HepG2 (cell line): ENCODE data around the gene PSMC2. TPM values are rescaled to one million over a fixed set of nuclear protein-coding genes. Genes with fewer than 3 reads are reported as not detected.

ENCODE experiments used
- ATAC-seq: fragments of 200-7000 bp; cut with Tn5 transposase; 3 replicates; pipeline ENCODE4 v1.9.1; 2020; ENCODE audit warnings: mild to moderate bottlenecking, moderate library complexity
- BruUV-seq: library from RNA; stranded (reverse); fragments of 400-500 nt; replicated peaks from 2 replicates; lab custom pipeline; 2021; lab: Mats Ljungman, UMichigan
- CTCF ChIA-PET: fragments of 300-600 bp; formaldehyde crosslinking; extraction: SDS; loops from one replicate; lab custom pipeline; 2021; ENCODE audit warnings: low total read pairs, inconsistent platforms, low intra/inter-chr PET ratio; lab: Yijun Ruan, JAX
- POLR2A ChIA-PET: fragments of 350-600 bp; sonication (Branson Sonifier 250); formaldehyde crosslinking; loops from one replicate; lab custom pipeline; 2020; ENCODE audit warnings: antibody characterized with exemption, inconsistent platforms; lab: Yijun Ruan, JAX
- DNase-seq: peaks from one replicate; pipeline ENCODE4 v3.0.0-alpha.2; 2015; ENCODE audit warnings: low spot score
- FAIRE-seq: peaks from 3 replicates; lab custom pipeline; 2011; peaks lifted over from hg19 to GRCh38; lab: Jason Lieb, UNC
- H2AFZ ChIP-seq: one replicate; pipeline ENCODE4 v1.6.1; 2011; ENCODE audit warnings: low read length, inconsistent platforms
- H3K27ac ChIP-seq: fragments of 300-600 bp; 3 replicates; pipeline ENCODE4 v1.8.0; 2011; ENCODE audit warnings: mixed run types, mild to moderate bottlenecking, mixed read lengths, low read length, inconsistent platforms; ENCODE audit not compliant: insufficient read depth; ENCODE audit errors: extremely low read length
- H3K27me3 ChIP-seq, 2 experiments: fragments of 200-600 bp in 1 of 2; 2 replicates in 1 of 2; 3 replicates in 1 of 2; pipeline versions ENCODE4 v1.6.0 to v1.8.0; 2011; ENCODE audit warnings: low read length in 2 of 2, mild to moderate bottlenecking in 2 of 2, moderate library complexity in 2 of 2, inconsistent platforms in 1 of 2; ENCODE audit not compliant: insufficient read depth in 2 of 2, control insufficient read depth in 1 of 2
- H3K36me3 ChIP-seq, 2 experiments: fragments of 200-600 bp in 1 of 2; replicated peaks in 1 of 2; 2 replicates in 1 of 2; 3 replicates in 1 of 2; pipeline versions ENCODE4 v1.5.1 to v1.8.0; 2011; ENCODE audit warnings: low read length in 2 of 2, inconsistent platforms in 1 of 2; ENCODE audit not compliant: insufficient read depth in 2 of 2, control insufficient read depth in 1 of 2
- H3K4me1 ChIP-seq: 2 replicates; pipeline ENCODE4 v1.5.1; 2012; ENCODE audit warnings: low read length, inconsistent platforms; ENCODE audit not compliant: insufficient read depth
- H3K4me2 ChIP-seq: 2 replicates; pipeline ENCODE4 v1.6.0; 2011; ENCODE audit warnings: low read depth, low read length, inconsistent platforms
- H3K4me3 ChIP-seq, 3 experiments: fragments of 200-600 bp in 1 of 3; sonication (generic), shearing (Covaris generic) in 1 of 3; replicated peaks in 1 of 3; 2 replicates each; pipeline ENCODE4 v1.5.1; 2011 to 2016; ENCODE audit warnings: low read length in 3 of 3, inconsistent platforms in 2 of 3, low read depth in 2 of 3, mild to moderate bottlenecking in 2 of 3, control low read depth in 1 of 3, mixed read lengths in 1 of 3; ENCODE audit not compliant: insufficient read depth in 1 of 3
- H3K79me2 ChIP-seq: one replicate; pipeline ENCODE4 v1.6.1; 2011; ENCODE audit warnings: low read length, inconsistent platforms; ENCODE audit not compliant: insufficient read depth
- H3K9ac ChIP-seq: 2 replicates; pipeline ENCODE4 v1.6.0; 2011; ENCODE audit warnings: mild to moderate bottlenecking, low read depth, low read length, inconsistent platforms; ENCODE audit not compliant: insufficient read depth
- H3K9me3 ChIP-seq: 2 replicates; pipeline ENCODE4 v1.5.1; 2012; ENCODE audit warnings: mild to moderate bottlenecking, low read length
- H4K20me1 ChIP-seq: 2 replicates; pipeline ENCODE4 v1.6.0; 2011; ENCODE audit warnings: inconsistent platforms, mild to moderate bottlenecking, low read length, moderate library complexity; ENCODE audit not compliant: insufficient read depth
- HMG20B ChIP-seq: conservative IDR thresholded peaks from 2 replicates; pipeline ENCODE4 v1.6.1; 2016; ENCODE audit warnings: missing genetic modification reagents, missing compliant biosample characterization
- MTA3 ChIP-seq: sonication (generic); formaldehyde crosslinking; IDR thresholded peaks from 2 replicates; pipeline ENCODE4 v1.4.0; 2020; ENCODE audit warnings: missing genetic modification reagents
- NFE2L1 ChIP-seq: sonication (generic); formaldehyde crosslinking; IDR thresholded peaks from 2 replicates; pipeline ENCODE4 v1.4.0; 2020; ENCODE audit warnings: missing genetic modification reagents, mild to moderate bottlenecking, borderline replicate concordance
- NR1H2 ChIP-seq: sonication (generic); formaldehyde crosslinking; IDR thresholded peaks from 2 replicates; pipeline ENCODE4 v1.8.1; 2022; ENCODE audit warnings: low read depth, missing genetic modification reagents, borderline replicate concordance
- ONECUT2 ChIP-seq: sonication (generic); formaldehyde crosslinking; IDR thresholded peaks from 2 replicates; pipeline ENCODE4 v1.4.0; 2020; ENCODE audit warnings: missing genetic modification reagents
- PRMT3 ChIP-seq: sonication (generic); formaldehyde crosslinking; IDR thresholded peaks from 2 replicates; pipeline ENCODE4 v1.8.1; 2022; ENCODE audit warnings: low read depth, mild to moderate bottlenecking, moderate library complexity, missing genetic modification reagents, borderline replicate concordance
- WIZ ChIP-seq: sonication (generic); formaldehyde crosslinking; IDR thresholded peaks from 2 replicates; pipeline ENCODE4 v1.5.1; 2020; ENCODE audit warnings: mild to moderate bottlenecking, missing genetic modification reagents
- YY1 ChIP-seq: IDR thresholded peaks from 2 replicates; pipeline ENCODE4 v1.6.1; 2011; ENCODE audit warnings: low read length, low read depth, moderate library complexity, mild to moderate bottlenecking; ENCODE audit not compliant: insufficient read depth, insufficient replicate concordance
- ZNF263 ChIP-seq: sonication (generic); formaldehyde crosslinking; IDR thresholded peaks from 2 replicates; pipeline ENCODE4 v1.4.0; 2020; ENCODE audit warnings: missing genetic modification reagents
- ZNF281 ChIP-seq: sonication (generic); formaldehyde crosslinking; IDR thresholded peaks from 2 replicates; pipeline ENCODE4 v1.4.0; 2020; ENCODE audit warnings: missing genetic modification reagents, borderline replicate concordance
- ZNF34 ChIP-seq: sonication (generic); formaldehyde crosslinking; IDR thresholded peaks from 2 replicates; pipeline ENCODE4 v1.4.0; 2020; ENCODE audit warnings: mild to moderate bottlenecking, missing genetic modification reagents, borderline replicate concordance
- ZNF614 ChIP-seq: IDR thresholded peaks from 2 replicates; pipeline ENCODE4 v1.6.1; 2018; ENCODE audit warnings: missing biosample characterization, missing genetic modification reagents, inconsistent platforms, borderline replicate concordance
- ZZZ3 ChIP-seq: sonication (generic); formaldehyde crosslinking; IDR thresholded peaks from 2 replicates; pipeline ENCODE4 v1.4.0; 2020; ENCODE audit warnings: missing genetic modification reagents, mild to moderate bottlenecking, borderline replicate concordance
- WGBS: methylation state at CpG from one replicate; pipeline ENCODE4 v1.1.6; 2017; ENCODE audit warnings: low lambda C conversion rate; 5-methylcytosine and 5-hydroxymethylcytosine counted together
- in situ Hi-C: cut with HindIII; loops from 2 replicates; pipeline ENCODE4 v1.10.0; 2017; ENCODE audit warnings: low pct_unique_long_range_greater_than_20kb; ENCODE audit not compliant: extremely low pct_ligation_motif_present
- intact Hi-C: fragments of 100-400 bp; cut with micrococcal nuclease; formaldehyde crosslinking; loops from one replicate; pipeline ENCODE4 v1.10.0; 2022; ENCODE audit not compliant: unreplicated experiment
- polyA plus RNA-seq, 8 experiments: library from polyadenylated mRNA; depleted of rRNA in 3 of 8; stranded (reverse) in 7 of 8; unstranded in 1 of 8; fragments of >200 nt; fragmentation: Illumina TruSeq in 4 of 8; extraction: Trizol in 4 of 8; gene quantifications; 2 replicates each; pipeline versions ENCODE4 v1.2.1 to v1.2.3, GENCODE V29; 2011 to 2016; ENCODE audit warnings: low read depth in 4 of 8, missing spikeins in 1 of 8, mixed read lengths in 1 of 8; ENCODE audit not compliant: insufficient read depth in 1 of 8
- total RNA-seq, 5 experiments: library from RNA; depleted of rRNA; stranded (reverse); fragments of >200 nt; fragmentation: Illumina TruSeq; extraction: Trizol; gene quantifications; 2 replicates each; pipeline ENCODE4 v1.2.3, GENCODE V29; 2016; ENCODE audit warnings: low read depth in 1 of 5
- TF ChIP-seq, protein P1 (sequence below): IDR thresholded peaks from 2 replicates; pipeline ENCODE4 v1.6.1; 2016; ENCODE audit warnings: low read depth
- TF ChIP-seq, protein P2 (sequence below): sonication (generic); formaldehyde crosslinking; IDR thresholded peaks from 2 replicates; pipeline ENCODE4 v1.4.0; 2020; ENCODE audit warnings: missing genetic modification reagents

The PSMC2 gene
- total and polyA plus RNA-seq, 2 of the 13 experiments (the other 11 are each of a cell fraction or from before 2014, with no cell fraction given) = 89.9 to 181 TPM

DNA sequence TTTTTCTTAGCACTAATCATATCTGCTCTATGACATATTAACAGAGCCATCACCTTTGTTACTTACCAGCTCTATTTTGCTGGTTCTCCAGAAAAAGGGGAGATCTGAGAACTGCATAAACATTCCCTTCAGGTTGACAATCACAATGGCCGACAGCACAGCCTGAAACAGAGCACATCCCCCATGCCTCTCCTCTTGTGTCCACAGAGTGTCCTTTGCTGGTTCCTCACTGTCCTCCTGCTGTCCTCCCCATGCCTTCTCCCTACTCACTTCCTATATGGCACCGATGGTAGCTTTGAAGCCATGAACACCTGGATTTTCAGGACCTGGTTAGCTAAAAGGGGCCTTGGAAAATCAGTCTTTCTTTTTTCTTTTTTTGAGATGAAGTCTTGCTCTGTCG, 41.8 kb downstream of the PSMC2 start:
- Histone ChIP-seq H3K79me2 (no peaks in the 10 kb centered on the region), H3K4me1 (peaks cover 47% of the 10 kb centered on the region), H3K36me3 (no peaks in the 10 kb centered on the region), H3K4me3 (no peak overlapping the region; a peak in 1 of 6 replicates), H3K9ac (peak overlapping the region; percentile 0; the same call in 1 of the 2 replicates), H3K27me3 (no peaks in the 10 kb centered on the region), H3K4me2 (peak overlapping the region; percentile 55), H3K27ac (peak overlapping the region; percentile 81), H4K20me1 (no peaks in the 10 kb centered on the region), H2AFZ (no peak overlapping the region), H3K9me3 (no peaks in the 10 kb centered on the region)
- CTCF ChIA-PET = no interaction called here
- BruUV-seq = no TSS peak
- DNase-seq (peak; percentile 19), FAIRE-seq (no peak), ATAC-seq (peak; percentile 53)
- WGBS = 82% methylated on average over 3 of the region's 3 CpGs
- in situ Hi-C loops = no loop called here
- intact Hi-C loops = loop anchor here (2.0 to 5.0 kb wide), 2 partner anchors 18 to 47 kb away; partner anchors contain the start of gene DNAJC2
- POLR2A ChIA-PET = interaction anchor here (1.0 kb wide), 1 partner anchor 41 kb away, joined by 4 read pairs; the partner anchor contains the start of gene PSMC2
- TF ChIP-seq ZNF614 (CRISPR knock-in tag) (0 out of 2 replicates have a peak, but pooled peaks have one; percentile 5), MTA3 (no peak), PRMT3 (CRISPR knock-in tag) (no peak), ZZZ3 (CRISPR knock-in tag) (no peak), ZNF281 (CRISPR knock-in tag) (0 out of 2 replicates have a peak, but pooled peaks have one; percentile 19), ZNF263 (CRISPR knock-in tag) (peak; percentile 80), NR1H2 (CRISPR knock-in tag) (no peak), HMG20B (CRISPR knock-in tag) (no peak), WIZ (CRISPR knock-in tag) (peak; percentile 15; the same call in 1 of the 2 replicates), YY1 (peak; percentile 35), ONECUT2 (CRISPR knock-in tag) (no peak), NFE2L1 (CRISPR knock-in tag) (no peak), ZNF34 (no peak)
- TF ChIP-seq, protein P1, sequence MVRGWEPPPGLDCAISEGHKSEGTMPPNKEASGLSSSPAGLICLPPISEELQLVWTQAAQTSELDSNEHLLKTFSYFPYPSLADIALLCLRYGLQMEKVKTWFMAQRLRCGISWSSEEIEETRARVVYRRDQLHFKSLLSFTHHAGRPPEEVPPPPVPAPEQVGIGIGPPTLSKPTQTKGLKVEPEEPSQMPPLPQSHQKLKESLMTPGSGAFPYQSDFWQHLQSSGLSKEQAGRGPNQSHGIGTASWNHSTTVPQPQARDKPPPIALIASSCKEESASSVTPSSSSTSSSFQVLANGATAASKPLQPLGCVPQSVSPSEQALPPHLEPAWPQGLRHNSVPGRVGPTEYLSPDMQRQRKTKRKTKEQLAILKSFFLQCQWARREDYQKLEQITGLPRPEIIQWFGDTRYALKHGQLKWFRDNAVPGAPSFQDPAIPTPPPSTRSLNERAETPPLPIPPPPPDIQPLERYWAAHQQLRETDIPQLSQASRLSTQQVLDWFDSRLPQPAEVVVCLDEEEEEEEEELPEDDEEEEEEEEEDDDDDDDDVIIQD (CRISPR knock-in tag) = no peak
- TF ChIP-seq, protein P2, sequence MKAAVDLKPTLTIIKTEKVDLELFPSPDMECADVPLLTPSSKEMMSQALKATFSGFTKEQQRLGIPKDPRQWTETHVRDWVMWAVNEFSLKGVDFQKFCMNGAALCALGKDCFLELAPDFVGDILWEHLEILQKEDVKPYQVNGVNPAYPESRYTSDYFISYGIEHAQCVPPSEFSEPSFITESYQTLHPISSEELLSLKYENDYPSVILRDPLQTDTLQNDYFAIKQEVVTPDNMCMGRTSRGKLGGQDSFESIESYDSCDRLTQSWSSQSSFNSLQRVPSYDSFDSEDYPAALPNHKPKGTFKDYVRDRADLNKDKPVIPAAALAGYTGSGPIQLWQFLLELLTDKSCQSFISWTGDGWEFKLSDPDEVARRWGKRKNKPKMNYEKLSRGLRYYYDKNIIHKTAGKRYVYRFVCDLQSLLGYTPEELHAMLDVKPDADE = no peak
